ENCODE data around the gene CBLB. TPM values are rescaled to one million over a fixed set of nuclear protein-coding genes. Genes with fewer than 3 reads are reported as not detected.

CBLB gene
- total and polyA plus RNA-seq, 2 experiments from 2014 or later: 20.5 to 47.7 TPM

DNA sequence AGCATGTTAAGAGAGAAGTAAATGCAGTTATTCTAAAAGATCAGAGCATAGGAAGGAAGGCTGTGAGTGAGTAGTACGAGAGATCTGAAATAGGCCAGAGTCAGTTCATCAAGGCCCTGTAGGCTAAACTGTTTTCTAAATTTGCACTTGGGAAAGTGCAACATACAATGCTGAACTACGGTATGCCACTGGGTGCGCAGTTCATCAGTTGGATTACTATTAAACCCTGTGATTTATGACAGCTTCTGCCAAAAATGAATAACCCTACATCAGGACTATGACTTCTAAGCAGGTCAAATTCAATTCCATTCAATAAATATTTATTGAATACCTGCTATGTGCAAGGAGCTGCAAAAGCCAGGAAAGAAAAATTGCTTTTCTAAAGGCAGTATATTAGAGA is 10.8 kb downstream of the CBLB start:
- no peak for ATAC-seq
- no peak overlapping the region for H3K27ac ChIP-seq (ENCODE audit: low read depth)
- no peaks in the 10 kb centered on the region for H3K27me3 ChIP-seq (ENCODE audit: insufficient read depth)
- no peaks in the 10 kb centered on the region for H3K4me1 ChIP-seq (ENCODE audit: insufficient read depth)
- H3K36me3 ChIP-seq (ENCODE audit: insufficient read depth): no peaks in the 10 kb centered on the region
- TF ChIP-seq CREB1 (CRISPR knock-in tag; IDR thresholded peaks at IDR 0.05; ENCODE audit: low read depth): no peak
- no peak for TF ChIP-seq ZNF331 (CRISPR knock-in tag; IDR thresholded peaks at IDR 0.05; ENCODE audit: low read depth)
- TF ChIP-seq EZH2phosphoT487 (IDR thresholded peaks at IDR 0.05; ENCODE audit: unreplicated experiment): no peak
- no peak for TF ChIP-seq JUNB (IDR thresholded peaks at IDR 0.05; ENCODE audit: unreplicated experiment)
- no peak for TF ChIP-seq EZH2 (IDR thresholded peaks at IDR 0.05; ENCODE audit: low read depth, unreplicated experiment)
- TF ChIP-seq, protein P1, sequence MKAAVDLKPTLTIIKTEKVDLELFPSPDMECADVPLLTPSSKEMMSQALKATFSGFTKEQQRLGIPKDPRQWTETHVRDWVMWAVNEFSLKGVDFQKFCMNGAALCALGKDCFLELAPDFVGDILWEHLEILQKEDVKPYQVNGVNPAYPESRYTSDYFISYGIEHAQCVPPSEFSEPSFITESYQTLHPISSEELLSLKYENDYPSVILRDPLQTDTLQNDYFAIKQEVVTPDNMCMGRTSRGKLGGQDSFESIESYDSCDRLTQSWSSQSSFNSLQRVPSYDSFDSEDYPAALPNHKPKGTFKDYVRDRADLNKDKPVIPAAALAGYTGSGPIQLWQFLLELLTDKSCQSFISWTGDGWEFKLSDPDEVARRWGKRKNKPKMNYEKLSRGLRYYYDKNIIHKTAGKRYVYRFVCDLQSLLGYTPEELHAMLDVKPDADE (IDR thresholded peaks at IDR 0.05): no peak
- TF ChIP-seq POLR2AphosphoS5 (IDR thresholded peaks at IDR 0.05; ENCODE audit: low read depth): no peak
- no peak for TF ChIP-seq ZNF114 (CRISPR knock-in tag; IDR thresholded peaks at IDR 0.05)
- TF ChIP-seq, protein P2, sequence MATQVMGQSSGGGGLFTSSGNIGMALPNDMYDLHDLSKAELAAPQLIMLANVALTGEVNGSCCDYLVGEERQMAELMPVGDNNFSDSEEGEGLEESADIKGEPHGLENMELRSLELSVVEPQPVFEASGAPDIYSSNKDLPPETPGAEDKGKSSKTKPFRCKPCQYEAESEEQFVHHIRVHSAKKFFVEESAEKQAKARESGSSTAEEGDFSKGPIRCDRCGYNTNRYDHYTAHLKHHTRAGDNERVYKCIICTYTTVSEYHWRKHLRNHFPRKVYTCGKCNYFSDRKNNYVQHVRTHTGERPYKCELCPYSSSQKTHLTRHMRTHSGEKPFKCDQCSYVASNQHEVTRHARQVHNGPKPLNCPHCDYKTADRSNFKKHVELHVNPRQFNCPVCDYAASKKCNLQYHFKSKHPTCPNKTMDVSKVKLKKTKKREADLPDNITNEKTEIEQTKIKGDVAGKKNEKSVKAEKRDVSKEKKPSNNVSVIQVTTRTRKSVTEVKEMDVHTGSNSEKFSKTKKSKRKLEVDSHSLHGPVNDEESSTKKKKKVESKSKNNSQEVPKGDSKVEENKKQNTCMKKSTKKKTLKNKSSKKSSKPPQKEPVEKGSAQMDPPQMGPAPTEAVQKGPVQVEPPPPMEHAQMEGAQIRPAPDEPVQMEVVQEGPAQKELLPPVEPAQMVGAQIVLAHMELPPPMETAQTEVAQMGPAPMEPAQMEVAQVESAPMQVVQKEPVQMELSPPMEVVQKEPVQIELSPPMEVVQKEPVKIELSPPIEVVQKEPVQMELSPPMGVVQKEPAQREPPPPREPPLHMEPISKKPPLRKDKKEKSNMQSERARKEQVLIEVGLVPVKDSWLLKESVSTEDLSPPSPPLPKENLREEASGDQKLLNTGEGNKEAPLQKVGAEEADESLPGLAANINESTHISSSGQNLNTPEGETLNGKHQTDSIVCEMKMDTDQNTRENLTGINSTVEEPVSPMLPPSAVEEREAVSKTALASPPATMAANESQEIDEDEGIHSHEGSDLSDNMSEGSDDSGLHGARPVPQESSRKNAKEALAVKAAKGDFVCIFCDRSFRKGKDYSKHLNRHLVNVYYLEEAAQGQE (IDR thresholded peaks at IDR 0.05; ENCODE audit: unreplicated experiment): no peak
- no peak for TF ChIP-seq ZNF462 (CRISPR knock-in tag; IDR thresholded peaks at IDR 0.05)
- no peak for TF ChIP-seq STAT1 (IDR thresholded peaks at IDR 0.05; ENCODE audit: unreplicated experiment)
- TF ChIP-seq NANOG (IDR thresholded peaks at IDR 0.05; ENCODE audit: borderline replicate concordance): no peak
- TF ChIP-seq, protein P3, sequence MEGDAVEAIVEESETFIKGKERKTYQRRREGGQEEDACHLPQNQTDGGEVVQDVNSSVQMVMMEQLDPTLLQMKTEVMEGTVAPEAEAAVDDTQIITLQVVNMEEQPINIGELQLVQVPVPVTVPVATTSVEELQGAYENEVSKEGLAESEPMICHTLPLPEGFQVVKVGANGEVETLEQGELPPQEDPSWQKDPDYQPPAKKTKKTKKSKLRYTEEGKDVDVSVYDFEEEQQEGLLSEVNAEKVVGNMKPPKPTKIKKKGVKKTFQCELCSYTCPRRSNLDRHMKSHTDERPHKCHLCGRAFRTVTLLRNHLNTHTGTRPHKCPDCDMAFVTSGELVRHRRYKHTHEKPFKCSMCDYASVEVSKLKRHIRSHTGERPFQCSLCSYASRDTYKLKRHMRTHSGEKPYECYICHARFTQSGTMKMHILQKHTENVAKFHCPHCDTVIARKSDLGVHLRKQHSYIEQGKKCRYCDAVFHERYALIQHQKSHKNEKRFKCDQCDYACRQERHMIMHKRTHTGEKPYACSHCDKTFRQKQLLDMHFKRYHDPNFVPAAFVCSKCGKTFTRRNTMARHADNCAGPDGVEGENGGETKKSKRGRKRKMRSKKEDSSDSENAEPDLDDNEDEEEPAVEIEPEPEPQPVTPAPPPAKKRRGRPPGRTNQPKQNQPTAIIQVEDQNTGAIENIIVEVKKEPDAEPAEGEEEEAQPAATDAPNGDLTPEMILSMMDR (conservative IDR thresholded peaks at IDR 0.05; ENCODE audit: low read depth in 2 of 2): no peak
- H3K27ac Mint-ChIP-seq: 0 out of 2 replicates have a peak overlapping the region, but pooled peaks have one; percentile 56
- no peaks in the 10 kb centered on the region for H3F3A ChIP-seq (replicated peaks; ENCODE audit: low read depth)
- no peaks in the 10 kb centered on the region for H3K27me3 Mint-ChIP-seq (ENCODE audit: insufficient read depth, low read depth, poor library complexity)
- H3K9me2 ChIP-seq (ENCODE audit: insufficient read depth): no peaks in the 10 kb centered on the region
- no peak overlapping the region for H3K4me2 ChIP-seq
- no peaks in the 10 kb centered on the region for H3K9me3 Mint-ChIP-seq
- H2AFZ ChIP-seq: no peak overlapping the region
- H4K20me1 ChIP-seq (replicated peaks; ENCODE audit: insufficient read depth): peaks cover 6% of the 10 kb centered on the region; the same call in 1 of the 2 replicates
- H3K4me3 Mint-ChIP-seq: no peak overlapping the region
- DNase-seq (ENCODE audit: low spot score): no peak
- peaks cover 83% of the 10 kb centered on the region for H3K79me2 ChIP-seq (replicated peaks; ENCODE audit: insufficient read depth)
- peaks cover 3% of the 10 kb centered on the region; the same call in 2 of the 3 replicates for H3K4me1 Mint-ChIP-seq
- no peak overlapping the region for H3K4me3 ChIP-seq
- H3K36me3 Mint-ChIP-seq (ENCODE audit: low read depth): peaks cover 18% of the 10 kb centered on the region; the same call in 2 of the 3 replicates

All from GM23338 (cell line).